Body of pancreas (tissue), 4 donors: ENCODE measurements around the gene SIRPB1.

ENCODE experiments used
- CTCF ChIP-seq, 7 experiments: fragments of 450-650 bp in 4 of 7; fragments of 200-600 bp in 3 of 7; sonication (generic) in 3 of 7; IDR thresholded peaks; one replicate each; pipeline ENCODE4 v1.5.1; 2016 to 2019; ENCODE audit warnings: antibody characterized with exemption in 7 of 7
- POLR2A ChIP-seq, 3 donors: fragments of 450-650 bp; IDR thresholded peaks; one replicate each; pipeline ENCODE4 v1.6.1; 2016; ENCODE audit warnings: antibody characterized with exemption in 3 of 3, mild to moderate bottlenecking in 2 of 3

- no peak for TF ChIP-seq POLR2A (IDR thresholded peaks at IDR 0.05)
- TF ChIP-seq CTCF (IDR thresholded peaks at IDR 0.05): no peak
Measured at GRCh38 chr20:1637226-1637625, 17.4 kb upstream of the SIRPB1 start.
